Upper lobe of right lung (tissue), 1 donor: Measurements from ENCODE around the gene C2CD4D. TPM values are rescaled to one million over a fixed set of nuclear protein-coding genes. Genes with fewer than 3 reads are reported as not detected.

ENCODE experiments used
- ATAC-seq: fragments of 200-7000 bp; cut with Tn5 transposase; one replicate; pipeline ENCODE4 v1.9.1; 2020; ENCODE audit warnings: mild to moderate bottlenecking, moderate library complexity
- DNase-seq: peaks from one replicate; pipeline ENCODE4 v3.0.0-alpha.2; 2020
- H3K27ac ChIP-seq: fragments of 200-600 bp; one replicate; pipeline ENCODE4 v1.8.0; 2022
- H3K27me3 ChIP-seq: fragments of 200-600 bp; one replicate; pipeline ENCODE4 v1.8.0; 2022; ENCODE audit warnings: mild to moderate bottlenecking
- H3K36me3 ChIP-seq: fragments of 200-600 bp; one replicate; pipeline ENCODE4 v1.8.0; 2022
- H3K4me1 ChIP-seq: fragments of 200-600 bp; one replicate; pipeline ENCODE4 v1.8.0; 2022
- H3K4me3 ChIP-seq: fragments of 200-600 bp; one replicate; pipeline ENCODE4 v1.8.0; 2022; ENCODE audit warnings: mild to moderate bottlenecking
- H3K9me3 ChIP-seq: fragments of 200-600 bp; one replicate; pipeline ENCODE4 v1.8.0; 2022
- intact Hi-C: fragments of 100-400 bp; cut with DNase I; formaldehyde crosslinking; loops from one replicate; pipeline ENCODE4 v1.11.0; 2022
- total RNA-seq: library from RNA; stranded (reverse); fragmentation: NEBNext Ultra II Directional; extraction: Animal tissue kit (Norgen Biotek cat#: 25700); gene quantifications from one replicate; pipeline ENCODE4 v1.2.1, GENCODE V29; 2021
- TF ChIP-seq, protein P1 (sequence below): fragments of 200-600 bp; IDR thresholded peaks from one replicate; pipeline ENCODE4 v1.8.0; 2022; ENCODE audit warnings: antibody characterized with exemption
- donor health status: DM: no; HTN: yes; CAD: no; lungs with severe emphysema.

C2CD4D gene
- total RNA-seq, 1 donor from 2014 or later, result 0.29 TPM

- TF ChIP-seq, protein P1, sequence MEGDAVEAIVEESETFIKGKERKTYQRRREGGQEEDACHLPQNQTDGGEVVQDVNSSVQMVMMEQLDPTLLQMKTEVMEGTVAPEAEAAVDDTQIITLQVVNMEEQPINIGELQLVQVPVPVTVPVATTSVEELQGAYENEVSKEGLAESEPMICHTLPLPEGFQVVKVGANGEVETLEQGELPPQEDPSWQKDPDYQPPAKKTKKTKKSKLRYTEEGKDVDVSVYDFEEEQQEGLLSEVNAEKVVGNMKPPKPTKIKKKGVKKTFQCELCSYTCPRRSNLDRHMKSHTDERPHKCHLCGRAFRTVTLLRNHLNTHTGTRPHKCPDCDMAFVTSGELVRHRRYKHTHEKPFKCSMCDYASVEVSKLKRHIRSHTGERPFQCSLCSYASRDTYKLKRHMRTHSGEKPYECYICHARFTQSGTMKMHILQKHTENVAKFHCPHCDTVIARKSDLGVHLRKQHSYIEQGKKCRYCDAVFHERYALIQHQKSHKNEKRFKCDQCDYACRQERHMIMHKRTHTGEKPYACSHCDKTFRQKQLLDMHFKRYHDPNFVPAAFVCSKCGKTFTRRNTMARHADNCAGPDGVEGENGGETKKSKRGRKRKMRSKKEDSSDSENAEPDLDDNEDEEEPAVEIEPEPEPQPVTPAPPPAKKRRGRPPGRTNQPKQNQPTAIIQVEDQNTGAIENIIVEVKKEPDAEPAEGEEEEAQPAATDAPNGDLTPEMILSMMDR, result no peak
- no peak overlapping the region for H3K27ac ChIP-seq
- H3K27me3 ChIP-seq, result peaks cover 6% of the 10 kb centered on the region
- DNase-seq (no peak), ATAC-seq (no peak)
- no peaks in the 10 kb centered on the region for H3K9me3 ChIP-seq
- no peaks in the 10 kb centered on the region for H3K36me3 ChIP-seq
- intact Hi-C loops, result no loop called here
- no peaks in the 10 kb centered on the region for H3K4me1 ChIP-seq
- no peak overlapping the region for H3K4me3 ChIP-seq
These were observed 36.5 kb downstream of the C2CD4D start for GRCh38 chr1:151803164-151803563.

DNA sequence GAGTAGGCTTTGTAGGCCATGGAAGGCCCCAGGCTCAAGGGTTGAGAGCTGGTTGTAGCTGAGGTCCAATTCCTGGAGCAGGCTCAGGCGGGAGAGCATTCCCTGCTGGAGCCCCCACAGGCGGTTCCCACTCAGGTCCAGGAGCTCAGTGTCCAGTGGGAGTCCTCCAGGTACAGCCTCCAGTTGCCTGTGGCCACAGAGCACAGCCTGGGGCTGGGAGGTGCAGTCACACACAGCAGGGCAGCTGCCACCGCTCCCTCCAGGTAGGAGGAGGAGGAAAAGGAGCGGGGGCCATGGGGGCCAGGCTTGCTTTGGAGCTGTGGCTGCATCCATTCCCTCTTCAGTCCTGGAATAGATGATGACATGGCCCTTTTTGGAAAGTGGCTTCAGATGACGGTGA lies 37.2 kb downstream of the C2CD4D start:
- H3K27ac ChIP-seq, result no peak overlapping the region
- TF ChIP-seq, protein P1, result no peak
- ATAC-seq (no peak), DNase-seq (no peak)
- no peaks in the 10 kb centered on the region for H3K36me3 ChIP-seq
- H3K4me1 ChIP-seq, result no peaks in the 10 kb centered on the region
- no peaks in the 10 kb centered on the region for H3K9me3 ChIP-seq
- H3K4me3 ChIP-seq, result no peak overlapping the region
- peaks cover 6% of the 10 kb centered on the region for H3K27me3 ChIP-seq
- intact Hi-C loops, result no loop called here

- TF ChIP-seq, protein P1, result no peak
- peaks cover 6% of the 10 kb centered on the region for H3K27me3 ChIP-seq
- no peaks in the 10 kb centered on the region for H3K4me1 ChIP-seq
- H3K4me3 ChIP-seq, result no peak overlapping the region
- DNase-seq (no peak), ATAC-seq (no peak)
- intact Hi-C loops, result no loop called here
- H3K9me3 ChIP-seq, result no peaks in the 10 kb centered on the region
- no peaks in the 10 kb centered on the region for H3K36me3 ChIP-seq
- H3K27ac ChIP-seq, result no peak overlapping the region
These were observed 37.8 kb downstream of the C2CD4D start for GRCh38 chr1:151801846-151802245.

DNA sequence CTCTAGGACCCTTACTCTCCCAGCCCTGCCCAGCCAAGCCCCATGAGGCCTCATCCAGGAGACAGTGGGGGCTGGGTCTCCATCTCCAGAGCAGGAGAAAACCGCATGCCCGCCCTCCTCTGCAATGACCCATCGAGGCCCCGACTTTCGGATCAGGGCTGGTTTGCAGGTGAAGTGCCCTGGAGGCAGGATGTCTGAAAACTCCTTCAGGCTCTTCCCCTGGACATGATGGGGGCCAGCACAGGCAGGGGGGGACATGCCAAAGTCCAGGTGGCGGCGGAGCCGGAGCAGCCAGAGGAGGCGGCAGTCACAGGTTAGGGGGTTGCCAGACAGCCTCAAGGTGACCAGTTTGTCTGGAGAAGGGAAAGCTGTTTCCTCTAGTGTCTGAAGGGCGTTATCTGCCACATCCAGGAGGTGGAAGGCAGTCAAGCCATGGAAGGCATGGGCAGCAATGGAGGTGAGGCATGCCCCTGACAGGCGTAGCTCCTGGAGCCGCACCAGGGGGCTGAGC lies 38.3 kb downstream of the C2CD4D start:
- H3K36me3 ChIP-seq, result no peaks in the 10 kb centered on the region
- DNase-seq (no peak), ATAC-seq (no peak)
- TF ChIP-seq, protein P1, result no peak
- H3K4me3 ChIP-seq, result no peak overlapping the region
- no peaks in the 10 kb centered on the region for H3K4me1 ChIP-seq
- H3K27ac ChIP-seq, result no peak overlapping the region
- intact Hi-C loops, result no loop called here
- H3K9me3 ChIP-seq, result no peaks in the 10 kb centered on the region
- H3K27me3 ChIP-seq, result peaks cover 6% of the 10 kb centered on the region

DNA sequence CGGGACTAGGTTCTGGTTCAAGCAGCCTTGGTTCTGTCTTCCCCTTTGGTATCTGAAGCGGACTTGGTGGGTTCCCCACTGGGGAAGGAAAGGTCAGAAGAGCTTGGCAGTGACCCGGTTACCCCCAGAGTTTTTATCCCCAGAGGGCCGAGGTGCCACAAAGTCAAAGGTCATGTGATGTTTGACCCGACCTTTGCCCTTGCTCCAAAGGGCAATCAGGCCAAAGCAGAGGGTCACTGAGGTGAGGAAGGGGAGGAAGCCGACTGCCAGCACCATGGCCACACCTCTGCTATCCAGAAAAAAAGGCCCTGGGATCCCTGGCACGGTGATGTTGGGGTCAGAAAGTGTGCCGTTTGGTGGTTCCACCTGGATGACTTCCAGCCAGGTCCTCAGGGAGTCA lies 38.8 kb downstream of the C2CD4D start:
- Histone ChIP-seq H3K4me1 (no peaks in the 10 kb centered on the region), H3K4me3 (no peak overlapping the region), H3K27ac (no peak overlapping the region), H3K36me3 (no peaks in the 10 kb centered on the region), H3K27me3 (peaks cover 6% of the 10 kb centered on the region), H3K9me3 (no peaks in the 10 kb centered on the region)
- TF ChIP-seq, protein P1, result no peak
- DNase-seq, result no peak
- no peak for ATAC-seq
- intact Hi-C loops, result no loop called here
